DND-41 (cell line): ENCODE results near the gene PLSCR3.

Experiments used
- ATAC-seq: fragments of 200-7000 bp; cut with Tn5 transposase; 3 replicates; pipeline ENCODE4 v1.9.1; 2021; ENCODE audit warnings: low read depth; ENCODE audit not compliant: insufficient read depth
- DNase-seq: peaks from one replicate; pipeline ENCODE4 v3.0.0-alpha.2; 2020
- H2AFZ ChIP-seq: 2 replicates; pipeline ENCODE4 v1.6.0; 2012; ENCODE audit warnings: low read depth, low read length
- H3K27ac ChIP-seq: 2 replicates; pipeline ENCODE4 v1.5.1; 2012; ENCODE audit warnings: low read length, inconsistent platforms
- H3K27me3 ChIP-seq: fragments of 200-600 bp; sonication (generic); 2 replicates; pipeline ENCODE4 v1.6.0; 2012; ENCODE audit warnings: low read length, mild to moderate bottlenecking, inconsistent platforms; ENCODE audit not compliant: insufficient read depth, poor library complexity
- H3K36me3 ChIP-seq: 2 replicates; pipeline ENCODE4 v1.5.1; 2012; ENCODE audit warnings: low read length, inconsistent platforms; ENCODE audit not compliant: insufficient read depth
- H3K4me1 ChIP-seq: 2 replicates; pipeline ENCODE4 v1.5.1; 2012; ENCODE audit warnings: mild to moderate bottlenecking, low read length; ENCODE audit not compliant: insufficient read depth
- H3K4me2 ChIP-seq: 2 replicates; pipeline ENCODE4 v1.6.0; 2012; ENCODE audit warnings: mild to moderate bottlenecking, moderate library complexity, low read length, inconsistent platforms; ENCODE audit not compliant: insufficient read depth
- H3K4me3 ChIP-seq, 2 experiments: fragments of 200-600 bp in 1 of 2; shearing (Covaris generic) in 1 of 2; 2 replicates each; pipeline ENCODE4 v1.5.1; 2012 to 2016; ENCODE audit warnings: inconsistent platforms in 2 of 2, low read length in 2 of 2, mild to moderate bottlenecking in 2 of 2, low read depth in 1 of 2, moderate library complexity in 1 of 2
- H3K79me2 ChIP-seq: 2 replicates; pipeline ENCODE4 v1.6.0; 2012; ENCODE audit warnings: low read length, inconsistent platforms; ENCODE audit not compliant: insufficient read depth
- H3K9ac ChIP-seq: 2 replicates; pipeline ENCODE4 v1.6.0; 2012; ENCODE audit warnings: low read depth, mild to moderate bottlenecking, inconsistent platforms, low read length, moderate library complexity
- H3K9me3 ChIP-seq: 2 replicates; pipeline ENCODE4 v1.5.1; 2012; ENCODE audit warnings: low read length, moderate library complexity, mild to moderate bottlenecking, inconsistent platforms; ENCODE audit not compliant: insufficient read depth, severe bottlenecking
- H4K20me1 ChIP-seq: 2 replicates; pipeline ENCODE4 v1.6.0; 2012; ENCODE audit warnings: low read length; ENCODE audit not compliant: insufficient read depth
- EZH2 ChIP-seq: IDR thresholded peaks from 3 replicates; pipeline ENCODE4 v1.6.1; 2012; ENCODE audit warnings: borderline replicate concordance, low read depth, mild to moderate bottlenecking, moderate library complexity, low read length, inconsistent platforms; ENCODE audit not compliant: severe bottlenecking
- TF ChIP-seq, protein P1 (sequence below): IDR thresholded peaks from 2 replicates; pipeline ENCODE4 v1.5.1; 2012; ENCODE audit warnings: borderline replicate concordance, low read length, moderate library complexity, mild to moderate bottlenecking; ENCODE audit not compliant: poor library complexity, severe bottlenecking; ENCODE audit errors: extremely low read depth

PLSCR3 gene

DNA sequence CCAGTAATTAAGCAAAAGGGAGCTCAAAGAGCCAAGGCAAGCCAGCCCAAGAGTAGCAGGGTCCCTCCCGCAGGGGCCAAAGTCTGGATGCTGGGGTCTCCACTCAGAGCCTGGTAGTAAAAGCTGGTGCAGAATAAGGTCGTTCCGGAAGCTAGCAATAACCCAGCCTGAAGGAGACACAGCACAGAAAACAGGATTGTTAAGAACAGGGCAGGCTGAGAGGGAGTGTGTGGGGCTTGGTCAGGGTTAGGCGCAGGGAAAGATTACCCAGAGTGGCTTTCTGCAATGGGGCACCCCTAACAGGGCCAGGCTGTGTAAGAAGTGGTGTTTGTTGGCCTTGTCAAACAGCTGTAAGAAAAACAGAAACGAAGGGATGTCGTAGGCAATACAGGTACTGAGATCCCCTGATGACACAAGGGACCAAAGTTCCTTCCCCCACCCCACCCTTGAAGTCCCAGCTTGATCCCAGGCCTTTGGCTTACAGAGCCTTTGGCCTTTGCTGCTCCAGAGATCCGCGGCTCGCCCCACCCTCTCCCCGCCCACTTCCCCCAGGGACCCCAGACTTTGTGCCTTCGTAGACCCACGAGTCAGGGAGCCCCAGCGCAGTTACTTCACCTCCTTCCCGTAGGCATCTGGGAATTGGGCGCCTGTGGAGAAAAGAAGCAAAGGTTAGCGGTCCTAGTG, 8.9 kb upstream of the PLSCR3 start:
- Histone ChIP-seq H3K4me1 (peaks cover 25% of the 10 kb centered on the region), H3K4me2 (peak overlapping the region; percentile 94), H3K4me3 (peak overlapping the region; percentile 73 to 89), H3K36me3 (no peaks in the 10 kb centered on the region), H3K9ac (peak overlapping the region; percentile 82), H3K79me2 (peaks cover 9% of the 10 kb centered on the region; the same call in 1 of the 2 replicates), H3K9me3 (no peaks in the 10 kb centered on the region), H2AFZ (peak overlapping the region; percentile 71), H3K27me3 (no peaks in the 10 kb centered on the region), H4K20me1 (no peaks in the 10 kb centered on the region), H3K27ac (peak overlapping the region; percentile 83)
- DNase-seq (peak; percentile 65), ATAC-seq (no peak)
- TF ChIP-seq, protein P1, sequence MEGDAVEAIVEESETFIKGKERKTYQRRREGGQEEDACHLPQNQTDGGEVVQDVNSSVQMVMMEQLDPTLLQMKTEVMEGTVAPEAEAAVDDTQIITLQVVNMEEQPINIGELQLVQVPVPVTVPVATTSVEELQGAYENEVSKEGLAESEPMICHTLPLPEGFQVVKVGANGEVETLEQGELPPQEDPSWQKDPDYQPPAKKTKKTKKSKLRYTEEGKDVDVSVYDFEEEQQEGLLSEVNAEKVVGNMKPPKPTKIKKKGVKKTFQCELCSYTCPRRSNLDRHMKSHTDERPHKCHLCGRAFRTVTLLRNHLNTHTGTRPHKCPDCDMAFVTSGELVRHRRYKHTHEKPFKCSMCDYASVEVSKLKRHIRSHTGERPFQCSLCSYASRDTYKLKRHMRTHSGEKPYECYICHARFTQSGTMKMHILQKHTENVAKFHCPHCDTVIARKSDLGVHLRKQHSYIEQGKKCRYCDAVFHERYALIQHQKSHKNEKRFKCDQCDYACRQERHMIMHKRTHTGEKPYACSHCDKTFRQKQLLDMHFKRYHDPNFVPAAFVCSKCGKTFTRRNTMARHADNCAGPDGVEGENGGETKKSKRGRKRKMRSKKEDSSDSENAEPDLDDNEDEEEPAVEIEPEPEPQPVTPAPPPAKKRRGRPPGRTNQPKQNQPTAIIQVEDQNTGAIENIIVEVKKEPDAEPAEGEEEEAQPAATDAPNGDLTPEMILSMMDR: no peak
- TF ChIP-seq EZH2: no peak

DNA sequence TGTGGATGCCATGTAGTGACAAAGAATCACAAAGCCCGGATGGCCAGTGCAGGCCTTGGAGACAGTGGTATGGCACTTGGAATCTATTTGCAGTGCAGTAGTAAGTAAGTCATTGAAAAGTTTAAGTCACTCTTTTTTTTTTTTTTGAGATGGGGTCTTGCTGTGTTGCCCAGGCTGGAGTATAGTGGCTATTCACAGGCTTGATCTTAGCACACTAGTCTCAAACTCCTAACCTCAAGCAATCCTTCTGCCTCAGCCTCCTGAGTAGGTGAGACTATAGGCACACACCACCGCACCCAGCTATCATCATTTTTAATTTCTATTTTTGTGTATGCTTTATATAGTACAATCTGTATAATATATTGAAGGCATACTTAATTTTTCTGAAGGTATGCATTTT, 4.3 kb upstream of the PLSCR3 start:
- Histone ChIP-seq H2AFZ (no peak overlapping the region), H3K9ac (no peak overlapping the region), H3K4me2 (no peak overlapping the region), H3K27me3 (no peaks in the 10 kb centered on the region), H4K20me1 (no peaks in the 10 kb centered on the region), H3K79me2 (peaks cover 7% of the 10 kb centered on the region; the same call in 1 of the 2 replicates), H3K36me3 (no peaks in the 10 kb centered on the region), H3K9me3 (no peaks in the 10 kb centered on the region), H3K4me1 (peaks cover 25% of the 10 kb centered on the region), H3K27ac (no peak overlapping the region), H3K4me3 (no peak overlapping the region)
- ATAC-seq (no peak), DNase-seq (no peak)
- TF ChIP-seq EZH2: no peak
- TF ChIP-seq, protein P1: no peak

DNA sequence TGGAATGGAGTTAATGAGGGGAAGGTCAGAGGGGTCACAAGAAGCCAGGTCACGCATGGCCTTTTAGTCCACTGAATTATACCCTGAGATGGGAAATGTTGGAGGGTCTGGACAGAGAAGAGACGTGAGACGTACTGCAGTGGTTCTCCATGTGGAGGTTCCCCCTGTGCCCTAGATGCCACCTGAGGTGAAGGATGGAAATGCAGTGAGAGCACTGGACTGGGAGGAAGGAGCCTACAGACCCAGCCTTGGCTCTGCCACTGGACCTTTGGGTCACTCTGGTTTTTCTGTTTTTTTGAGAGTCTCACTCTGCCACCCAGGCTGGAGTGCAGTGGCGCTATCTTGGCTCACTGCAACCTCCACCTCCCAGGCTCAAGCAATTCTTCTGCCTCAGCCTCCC, 1.8 kb upstream of the PLSCR3 start:
- no peak overlapping the region for H3K9ac ChIP-seq
- H3K9me3 ChIP-seq: no peaks in the 10 kb centered on the region
- H3K4me1 ChIP-seq: peaks cover 20% of the 10 kb centered on the region
- no peaks in the 10 kb centered on the region for H3K36me3 ChIP-seq
- H3K4me2 ChIP-seq: no peak overlapping the region
- DNase-seq (no peak), ATAC-seq (no peak)
- H3K79me2 ChIP-seq: no peaks in the 10 kb centered on the region
- H2AFZ ChIP-seq: no peak overlapping the region
- H3K4me3 ChIP-seq: no peak overlapping the region
- no peak overlapping the region for H3K27ac ChIP-seq
- H3K27me3 ChIP-seq: no peaks in the 10 kb centered on the region
- H4K20me1 ChIP-seq: no peaks in the 10 kb centered on the region
- no peak for TF ChIP-seq EZH2
- TF ChIP-seq, protein P1: no peak
